ENCODE measurements around the gene RXRB. TPM values are rescaled to one million over a fixed set of nuclear protein-coding genes. Genes with fewer than 3 reads are reported as not detected.

RXRB gene
- total RNA-seq, 6 experiments from 2014 or later, result 10.1 to 28.2 (median 17.7) TPM

GRCh38 chr6:33171016-33171879 is 29.2 kb downstream of the RXRB start:
- ATAC-seq, result no peak
- intact Hi-C loops (cut with DNase I), result no loop called here
- DNase-seq, result peak in 1 of 3 donors; percentile 26

GRCh38 chr6:33170176-33171015 is 30.1 kb downstream of the RXRB start:
- no peak overlapping the region for H3K27ac ChIP-seq
- WGBS (ENCODE audit: insufficient coverage, low coverage, low lambda C conversion rate, missing lambda C conversion rate), result 76% methylated on average over 7 of the region's 9 CpGs
- H3K27me3 ChIP-seq, result no peaks in the 10 kb centered on the region
- no peaks in the 10 kb centered on the region for H3K4me1 ChIP-seq
- H3K4me3 ChIP-seq, result no peak overlapping the region
- H3K9me3 ChIP-seq, result no peaks in the 10 kb centered on the region
- H3K36me3 ChIP-seq, result no peaks in the 10 kb centered on the region
- ATAC-seq (no peak), DNase-seq (no peak)
- intact Hi-C loops (cut with DNase I), result no loop called here
- TF ChIP-seq CTCF (IDR thresholded peaks at IDR 0.05) (no peak), POLR2A (IDR thresholded peaks at IDR 0.05) (no peak)

More at GRCh38 chr6:33171016-33171879, 29.2 kb downstream of the RXRB start:
- TF ChIP-seq CTCF (IDR thresholded peaks at IDR 0.05) (no peak), POLR2A (IDR thresholded peaks at IDR 0.05) (no peak)
- Histone ChIP-seq H3K27ac (no peak overlapping the region), H3K4me1 (no peaks in the 10 kb centered on the region), H3K36me3 (no peaks in the 10 kb centered on the region), H3K9me3 (no peaks in the 10 kb centered on the region), H3K4me3 (no peak overlapping the region), H3K27me3 (no peaks in the 10 kb centered on the region)
- 64% methylated on average over 3 of the region's 11 CpGs for WGBS (ENCODE audit: insufficient coverage, low coverage, low lambda C conversion rate, missing lambda C conversion rate)

GRCh38 chr6:33169291-33170175 is 30.9 kb downstream of the RXRB start:
- ATAC-seq (no peak), DNase-seq (no peak)
- intact Hi-C loops (cut with DNase I), result loop anchor here (5.0 to 10.0 kb wide), 2 partner anchors 75 to 78 kb away; no protein-coding TSS in a partner anchor
- Histone ChIP-seq H3K4me3 (no peak overlapping the region), H3K27me3 (no peaks in the 10 kb centered on the region), H3K27ac (no peak overlapping the region), H3K36me3 (no peaks in the 10 kb centered on the region), H3K4me1 (no peaks in the 10 kb centered on the region), H3K9me3 (no peaks in the 10 kb centered on the region)
- 93% methylated on average over 5 of the region's 10 CpGs for WGBS (ENCODE audit: insufficient coverage, low coverage, low lambda C conversion rate, missing lambda C conversion rate)
- no peak for TF ChIP-seq POLR2A (IDR thresholded peaks at IDR 0.05)
- TF ChIP-seq CTCF (IDR thresholded peaks at IDR 0.05), result no peak

GRCh38 chr6:33168639-33169038 is 31.8 kb downstream of the RXRB start:
- intact Hi-C loops (cut with DNase I), result loop anchor here (5.0 to 10.0 kb wide), 2 partner anchors 76 to 79 kb away; no protein-coding TSS in a partner anchor
- no peaks in the 10 kb centered on the region for H3K4me1 ChIP-seq
- no peak overlapping the region for H3K4me3 ChIP-seq
- ATAC-seq (no peak), DNase-seq (peak in 1 of 3 donors; percentile 37)
- no peak overlapping the region for H3K27ac ChIP-seq
- no peaks in the 10 kb centered on the region for H3K9me3 ChIP-seq
- no peaks in the 10 kb centered on the region for H3K27me3 ChIP-seq
- TF ChIP-seq CTCF (IDR thresholded peaks at IDR 0.05) (no peak), POLR2A (IDR thresholded peaks at IDR 0.05) (no peak)
- H3K36me3 ChIP-seq, result no peaks in the 10 kb centered on the region
- WGBS (ENCODE audit: insufficient coverage, low coverage, low lambda C conversion rate, missing lambda C conversion rate), result 49% methylated on average over 3 of the region's 5 CpGs

All from right lobe of liver (tissue), 6 donors.